ENCODE results near the gene KDM5A.

DNA sequence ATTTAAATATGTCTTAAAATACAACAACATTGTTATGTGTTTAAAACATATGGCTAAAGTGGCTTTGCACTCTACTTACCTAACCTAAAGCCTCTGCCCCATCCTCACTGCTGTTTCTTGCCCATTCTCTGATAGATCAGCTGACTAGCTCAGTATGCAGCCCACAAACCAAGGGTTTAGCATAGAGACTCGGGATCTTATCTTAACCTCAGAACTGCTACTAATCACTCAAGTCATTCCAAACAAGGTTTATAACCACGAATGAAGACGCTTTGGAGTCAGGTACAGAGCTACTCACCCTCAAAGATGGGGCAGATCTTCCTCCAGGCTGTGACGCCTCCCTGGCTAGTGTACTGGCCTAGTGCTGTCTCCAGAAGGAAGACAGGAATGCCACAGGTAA lies 145.7 kb downstream of the KDM5A start:
- TF ChIP-seq POLR2A (IDR thresholded peaks at IDR 0.05; ENCODE audit: low read length), result no peak
- no peak for TF ChIP-seq GATA1 (IDR thresholded peaks at IDR 0.05; ENCODE audit: low read depth, low read length)

All from erythroblast (primary cell).